SKM-1 (cell line): Measurements from ENCODE around the gene MGAT2.
"Not testable (repeated sequence)": the region's sequence is repeated elsewhere in the genome, so short reads cannot be mapped to it uniquely, and the experiment has no call there.

Source experiments
- DNase-seq: peaks from one replicate; lab custom pipeline; 2025; ENCODE audit not compliant: unreplicated experiment; lab: John Stamatoyannopoulos, UW

Gene MGAT2

DNA sequence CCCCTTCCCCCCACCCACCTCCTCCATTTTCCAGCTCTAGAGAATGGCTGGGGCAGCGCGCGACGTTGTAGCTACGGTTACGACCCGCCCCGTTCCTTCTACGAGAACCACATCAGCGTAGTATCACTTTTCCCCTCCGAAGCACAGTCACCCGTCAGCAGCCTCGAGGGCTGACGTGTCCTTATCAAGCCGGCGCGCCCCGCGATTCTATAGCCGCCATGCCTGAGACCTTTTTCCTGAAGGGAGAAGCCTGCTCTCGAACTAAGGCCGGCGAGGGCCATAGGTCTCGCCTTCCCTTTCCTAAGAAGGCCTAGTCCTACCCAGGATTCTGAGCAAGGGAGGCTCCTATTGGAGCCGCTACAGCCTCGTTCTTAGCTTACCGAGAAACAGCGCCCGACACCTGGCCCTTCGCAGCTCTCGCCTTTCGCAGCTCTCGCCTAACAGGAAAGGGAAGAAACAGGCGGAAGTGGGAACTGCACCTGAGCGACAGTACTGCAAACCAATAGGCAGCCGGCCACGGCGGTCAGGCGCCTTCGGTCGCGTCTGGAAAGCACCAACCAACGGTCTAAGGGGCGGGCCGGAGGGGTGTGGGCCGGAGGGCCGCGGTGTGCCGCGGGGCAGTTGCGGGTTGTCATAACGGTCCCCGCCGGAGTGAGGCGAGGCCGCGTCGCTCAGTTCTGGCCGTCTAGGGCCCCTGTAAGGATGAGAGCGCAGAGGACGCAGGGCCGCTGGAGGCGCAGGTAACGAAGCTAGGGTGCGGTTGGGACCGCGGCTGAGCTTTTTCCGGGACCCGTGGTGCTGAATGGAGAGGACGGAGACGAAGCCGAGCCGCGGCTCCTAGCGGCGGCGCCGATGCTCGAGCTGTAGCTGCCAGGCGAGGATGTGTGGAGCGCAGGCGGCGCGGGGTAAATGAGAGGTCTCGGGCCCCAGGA lies at the start of gene MGAT2, which contains the start of gene RPL36AL:
MGAT2 (plus strand) TSS at position 618 of the 932 bp plus-strand sequence. CDS start 470 bp downstream, outside the sequence.
RPL36AL (minus strand) TSS at position 445 of the 932 bp plus-strand sequence. CDS start 1,522 bp downstream, outside the sequence.
- DNase-seq: peak; percentile 33

DNA sequence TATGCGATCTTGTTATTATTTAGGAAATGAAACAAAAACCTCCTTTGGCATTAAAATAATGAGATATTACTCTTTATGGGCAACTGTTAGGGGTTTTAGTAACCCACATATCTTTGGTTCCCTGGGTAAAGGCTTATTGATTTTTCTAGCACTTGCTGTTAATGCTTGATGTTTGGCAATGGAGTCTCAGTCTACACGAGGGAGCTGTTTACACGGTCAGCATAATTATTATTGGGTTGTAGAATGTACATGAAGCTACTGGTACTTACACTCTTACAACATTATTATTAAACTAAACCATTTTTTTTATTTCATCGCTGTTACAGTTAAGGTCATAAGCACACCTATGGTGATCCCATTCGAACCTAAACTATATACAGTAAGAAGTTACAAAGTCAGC lies 46.6 kb upstream of the MGAT2 start:
- DNase-seq: no peak

DNA sequence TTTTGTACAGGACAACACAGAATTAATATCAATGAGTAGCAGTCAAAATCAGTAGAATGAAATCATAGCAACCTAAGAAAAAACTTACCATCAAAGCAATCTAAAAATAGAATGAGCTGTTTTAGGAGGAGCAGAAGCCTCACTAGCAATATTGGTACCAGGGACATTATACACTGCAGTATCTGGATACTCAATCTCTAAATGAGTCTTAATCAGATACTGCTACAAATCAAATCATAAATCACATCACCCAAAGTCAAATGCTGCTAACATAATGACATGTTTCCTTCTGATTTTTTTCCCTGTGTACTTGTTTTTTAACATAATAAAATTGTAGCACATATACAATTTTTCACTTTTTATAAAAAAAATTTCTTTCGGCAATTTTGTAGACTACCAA lies 42.5 kb upstream of the MGAT2 start:
- no peak for DNase-seq

DNA sequence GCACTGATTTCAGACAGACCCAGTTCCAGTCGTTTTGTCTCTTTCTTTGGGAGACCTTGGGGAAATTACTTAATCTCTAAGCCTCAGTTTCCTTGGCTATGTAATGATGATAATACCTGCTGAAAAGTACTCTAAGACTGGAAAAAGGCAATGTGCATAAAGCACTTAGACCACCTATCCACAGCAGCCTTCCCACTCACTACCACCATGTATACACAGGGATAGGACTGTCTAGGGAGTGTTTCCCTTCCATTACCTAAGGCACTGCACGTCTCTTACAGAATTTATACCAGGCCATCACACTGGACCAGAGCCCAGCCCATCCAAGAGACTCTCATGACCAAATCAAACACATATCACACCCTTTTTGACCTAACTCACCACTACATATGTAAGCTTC lies 40.8 kb upstream of the MGAT2 start:
- no peak for DNase-seq

DNA sequence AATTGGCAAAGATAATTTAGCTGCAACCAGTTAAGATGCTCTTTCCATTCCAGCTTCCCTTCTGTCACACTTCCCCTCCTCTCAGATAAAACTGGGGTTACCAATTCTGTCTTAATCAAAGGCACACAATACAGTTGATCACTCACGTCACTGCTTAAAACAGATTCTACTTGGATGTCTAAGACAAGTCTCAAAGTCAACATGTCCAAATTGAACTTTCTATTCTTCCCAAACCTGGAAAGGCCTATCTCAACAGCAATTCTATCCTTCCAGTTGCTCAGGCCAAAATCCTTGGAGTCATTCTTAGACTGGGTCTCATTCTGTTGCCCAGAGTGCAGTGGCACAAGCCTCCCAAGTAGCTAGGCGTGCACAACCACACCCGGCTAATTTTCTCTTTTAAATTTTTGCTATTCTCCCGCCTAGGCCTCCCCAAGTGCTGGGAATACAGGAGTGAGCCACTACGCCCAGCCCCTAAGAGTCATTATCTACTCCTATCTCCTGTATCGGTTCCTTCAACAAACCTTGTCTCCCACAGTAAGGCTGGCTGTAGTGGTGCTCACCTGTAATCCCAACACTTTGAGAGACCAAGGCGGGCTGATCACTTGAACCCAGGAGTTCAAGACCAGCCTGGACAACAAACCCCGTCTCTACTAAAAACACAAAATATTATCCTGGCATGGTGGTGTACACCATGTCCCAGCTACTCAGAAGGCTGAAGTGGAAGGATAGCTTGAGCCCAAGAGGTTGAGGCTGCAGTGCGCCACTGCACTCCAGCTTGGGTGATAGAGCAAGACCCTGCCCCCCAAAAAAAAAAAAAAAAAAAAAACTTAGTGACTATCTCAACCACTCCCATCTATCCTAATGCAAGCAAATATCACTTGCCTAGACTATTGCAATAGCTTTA lies 39.1 kb upstream of the MGAT2 start:
- DNase-seq: no peak

DNA sequence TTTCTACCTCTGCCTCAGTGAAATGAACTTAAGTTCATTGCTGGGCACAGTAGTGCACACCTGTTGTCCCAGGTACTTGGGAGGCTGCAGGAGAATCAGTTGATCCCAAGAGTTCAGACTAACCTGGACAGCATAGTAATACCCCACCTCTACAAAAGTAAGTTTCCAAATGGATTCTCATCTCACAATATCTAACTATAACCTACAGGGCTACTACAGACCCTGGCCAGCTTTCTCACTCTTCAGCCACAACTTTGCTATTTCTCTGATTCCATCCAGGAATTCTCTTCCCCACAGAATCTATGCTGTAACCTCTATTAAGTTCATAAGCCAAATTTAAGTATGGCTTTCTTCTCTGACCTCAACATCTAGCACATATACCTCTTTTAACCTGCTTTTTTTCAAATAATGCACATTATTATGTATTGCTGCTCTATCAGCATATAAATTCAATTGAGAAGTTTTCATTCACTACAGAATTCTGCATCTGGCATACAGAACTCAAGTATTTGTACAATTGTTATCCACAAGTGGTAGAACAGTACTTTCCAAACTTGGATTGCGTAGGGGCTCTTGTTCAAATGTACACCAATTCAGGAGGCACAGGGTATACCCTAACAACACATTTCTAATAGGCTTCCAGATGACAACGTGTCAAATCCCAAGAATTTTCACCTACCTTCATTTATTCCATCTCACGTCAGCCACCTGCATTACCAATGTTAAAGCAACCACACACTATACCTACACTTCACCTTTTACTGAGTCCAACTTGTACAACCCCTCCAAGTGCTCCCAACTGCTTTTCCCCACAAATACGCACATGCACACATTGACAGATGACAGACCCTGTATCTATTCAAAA lies 38.3 kb upstream of the MGAT2 start:
- DNase-seq: no peak

DNA sequence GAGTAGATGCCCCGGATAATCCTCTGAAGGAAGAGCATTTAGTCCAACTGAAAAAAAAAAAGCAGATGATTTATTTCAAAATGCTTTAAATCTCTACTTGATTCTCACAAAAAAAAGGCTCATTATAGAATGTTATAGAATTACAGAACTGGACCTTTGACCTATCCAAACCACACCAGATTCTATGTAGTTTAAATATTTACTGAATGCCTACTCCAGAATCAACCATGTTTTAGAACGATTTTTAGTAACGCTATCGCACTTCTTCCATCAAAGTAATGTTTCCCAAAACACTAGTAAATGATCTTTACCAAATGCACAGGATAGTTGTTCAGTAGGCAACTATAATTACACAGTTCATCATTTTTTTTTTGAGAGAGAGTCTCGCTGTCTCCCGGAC lies 37.0 kb upstream of the MGAT2 start:
- DNase-seq: no peak

DNA sequence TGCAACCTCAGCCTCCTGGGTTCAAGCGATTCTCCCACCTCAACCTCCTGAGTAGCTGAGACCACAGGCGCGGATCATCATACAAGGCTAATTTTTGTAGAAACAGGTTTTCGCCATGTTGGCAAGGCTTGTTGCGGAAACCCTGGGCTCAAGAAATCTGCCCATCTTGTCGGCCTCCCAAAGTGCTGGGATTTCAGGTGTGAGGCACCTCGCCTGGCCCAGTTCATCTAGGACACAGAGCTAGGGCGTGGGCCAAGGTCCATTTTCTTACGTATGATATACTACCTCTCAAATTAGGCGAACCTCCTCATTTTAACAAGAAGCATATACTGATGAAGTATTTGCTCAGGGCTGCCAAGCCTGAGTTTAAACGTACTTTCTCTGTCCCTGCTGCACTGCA lies 36.5 kb upstream of the MGAT2 start:
- DNase-seq: no peak

DNA sequence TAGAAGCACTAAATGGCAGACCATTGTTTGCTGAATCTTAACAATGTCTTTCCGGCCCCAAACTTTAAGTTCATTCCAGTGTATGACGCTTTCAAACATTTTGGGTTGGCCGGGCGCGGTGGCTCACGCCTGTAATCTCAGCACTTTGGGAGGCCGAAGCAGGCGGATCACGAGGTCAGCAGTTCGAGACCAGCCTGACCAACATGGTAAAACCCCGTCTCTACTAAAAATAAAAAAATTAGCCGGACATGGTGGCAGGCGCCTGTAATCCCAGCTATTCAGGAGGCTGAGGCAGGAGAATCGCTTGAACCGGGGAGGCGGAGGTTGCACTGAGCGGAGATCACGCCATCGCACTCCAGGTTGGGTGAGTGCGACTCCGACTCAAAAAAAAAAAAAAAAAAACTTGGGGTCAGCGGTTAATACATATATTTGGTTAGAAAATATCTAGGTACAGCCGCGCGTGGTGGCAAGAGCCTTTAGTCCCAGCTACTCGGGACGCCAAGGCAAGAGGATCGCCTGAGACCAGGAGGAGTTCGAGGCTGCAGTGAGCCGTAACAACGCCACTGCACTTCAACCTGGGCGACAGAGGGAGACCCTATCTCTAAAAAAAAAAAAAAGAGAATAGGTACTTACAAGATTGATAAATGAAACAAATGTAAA lies 35.5 kb upstream of the MGAT2 start:
- DNase-seq: not testable (repeated sequence)

DNA sequence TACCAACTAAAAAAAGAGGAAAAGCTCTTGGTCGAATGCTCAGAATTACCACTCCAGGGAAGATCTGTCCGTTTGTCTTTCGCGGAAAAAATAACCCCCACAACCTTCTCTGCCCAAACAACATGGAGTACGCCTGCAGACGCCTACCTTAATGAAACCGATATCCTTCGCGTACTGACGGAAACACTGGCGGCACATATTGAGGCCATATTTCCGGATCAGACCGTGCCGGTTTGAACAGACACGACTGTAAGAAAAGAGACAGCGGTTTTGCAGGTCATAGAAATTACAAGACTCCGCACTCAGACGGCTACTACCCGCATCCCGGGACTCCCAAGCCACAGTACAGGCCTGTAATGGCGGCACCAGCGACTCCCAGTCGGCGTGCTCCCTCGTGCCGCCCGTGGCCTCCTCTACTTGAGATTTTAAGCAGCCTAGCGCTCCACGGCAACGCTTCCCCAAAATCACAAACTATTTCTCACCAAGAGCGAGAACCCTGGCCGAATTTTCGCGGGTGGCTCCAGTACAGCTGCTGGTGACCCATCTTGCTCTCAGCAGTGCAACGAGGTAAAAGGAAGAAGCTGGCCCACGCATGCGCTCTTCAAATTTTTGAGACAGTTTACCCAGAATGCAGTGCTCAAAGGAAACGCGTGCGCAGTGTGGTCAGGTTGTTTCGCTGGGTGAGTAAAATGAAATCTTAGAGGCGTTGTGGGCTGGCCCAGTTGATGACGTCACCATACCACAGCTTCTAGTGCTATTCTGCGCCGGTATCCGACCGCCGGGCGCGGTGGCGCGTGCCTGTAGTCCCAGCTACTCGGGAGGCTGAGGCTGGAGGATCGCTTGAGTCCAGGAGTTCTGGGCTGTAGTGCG lies 34.6 kb upstream of the MGAT2 start, which contains the start of gene RPS29:
RPS29 (minus strand) TSS at position 578 of the 870 bp plus-strand sequence; CDS start at position 544, 34 bp downstream.
- DNase-seq: peak; percentile 83

DNA sequence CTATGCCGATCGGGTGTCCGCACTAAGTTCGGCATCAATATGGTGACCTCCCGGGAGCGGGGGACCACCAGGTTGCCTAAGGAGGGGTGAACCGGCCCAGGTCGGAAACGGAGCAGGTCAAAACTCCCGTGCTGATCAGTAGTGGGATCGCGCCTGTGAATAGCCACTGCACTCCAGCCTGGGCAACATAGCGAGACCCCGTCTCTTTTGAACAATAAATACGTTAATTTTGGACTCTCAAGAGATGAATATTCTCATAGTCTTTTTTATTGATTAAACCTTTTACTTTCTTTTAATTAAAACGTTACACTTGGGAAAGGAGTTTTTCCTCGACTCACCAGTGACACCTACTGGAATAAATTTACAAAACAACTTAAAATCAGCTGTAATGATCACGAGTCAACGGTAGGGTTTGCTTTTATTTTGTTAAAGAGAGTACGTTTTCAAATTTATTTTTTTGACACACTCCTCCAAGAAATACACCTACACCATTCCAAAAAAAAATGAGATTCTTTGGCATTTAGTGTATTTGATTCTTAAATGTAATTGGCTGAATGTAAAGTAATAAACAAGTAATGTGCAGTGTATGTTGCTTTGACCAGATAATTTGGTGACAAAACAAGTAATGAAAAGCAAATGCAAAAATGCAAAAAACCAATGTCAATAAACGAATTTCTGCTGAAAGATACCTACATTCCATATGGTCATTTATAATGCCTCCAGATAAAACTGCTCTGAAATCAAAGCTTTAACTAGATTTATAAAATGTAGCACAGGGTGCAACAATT lies 33.7 kb upstream of the MGAT2 start:
- no peak for DNase-seq

DNA sequence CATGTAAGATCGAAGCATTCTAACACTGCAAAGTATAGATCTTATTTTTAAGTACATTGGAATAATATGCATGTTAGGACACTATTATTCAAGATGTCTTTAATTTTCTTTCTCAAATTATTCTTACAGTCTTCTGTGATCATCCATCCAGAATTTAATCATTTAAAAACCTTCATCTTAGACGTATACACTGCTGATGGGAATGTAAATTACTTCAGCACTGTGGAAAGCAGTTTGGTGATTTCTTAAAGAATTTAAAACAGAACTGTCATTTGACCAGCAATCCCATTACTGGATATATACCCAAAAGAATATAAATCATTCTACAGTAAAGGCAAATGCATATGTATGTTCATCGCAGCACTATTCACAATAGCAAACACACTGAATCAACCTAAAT lies 31.2 kb upstream of the MGAT2 start:
- DNase-seq: no peak

DNA sequence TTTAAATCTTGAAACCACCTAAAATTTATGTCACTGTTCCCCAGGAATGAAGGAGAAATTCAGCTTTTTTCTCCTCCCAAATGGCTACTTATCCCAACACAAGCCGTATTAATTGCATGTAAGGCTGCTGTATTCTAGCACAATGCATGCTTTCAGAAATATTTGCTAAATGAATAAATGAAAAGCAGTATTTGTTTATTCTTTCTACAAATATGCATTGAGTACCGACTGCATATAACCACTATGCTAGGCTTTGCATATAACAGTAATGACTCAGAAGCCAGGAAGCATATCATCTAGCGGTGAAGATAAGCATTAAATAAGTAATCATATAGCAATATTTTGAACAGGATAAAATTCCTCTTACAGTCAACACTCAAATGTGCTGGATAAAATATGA lies 27.6 kb upstream of the MGAT2 start:
- no peak for DNase-seq

DNA sequence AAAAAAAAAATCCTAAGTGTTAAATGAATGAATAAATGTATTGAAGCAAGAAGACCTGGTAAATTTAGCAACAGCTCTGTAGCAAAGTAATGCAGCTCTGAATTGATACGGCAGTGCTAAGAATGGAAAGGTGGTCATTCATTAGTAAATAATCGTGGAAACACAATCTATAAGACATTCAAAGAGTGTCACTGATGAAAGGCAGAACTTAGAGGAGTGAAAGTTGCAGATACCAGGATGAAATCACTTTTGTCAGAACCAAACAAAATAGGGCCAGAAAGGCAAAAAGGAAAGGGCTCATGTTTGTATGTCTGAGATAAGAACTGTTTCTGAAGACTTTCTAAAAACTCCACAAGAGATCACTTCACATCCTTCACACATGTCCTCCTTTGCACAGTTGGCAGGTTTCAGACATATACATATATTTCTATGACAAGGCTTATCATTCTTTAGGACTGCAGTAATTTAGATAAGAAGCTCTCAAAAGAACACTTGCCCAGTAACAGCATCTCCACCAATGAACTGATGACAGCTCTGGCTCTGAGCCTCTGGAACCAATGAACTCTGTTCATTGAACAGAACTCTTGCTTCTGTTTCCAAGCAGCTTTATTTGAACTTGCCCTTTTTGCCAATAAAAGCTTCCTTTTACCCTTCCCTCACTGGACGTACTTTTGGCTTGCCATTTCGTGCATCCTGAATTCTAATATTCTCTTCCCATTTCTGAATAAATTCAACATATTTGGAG lies 26.1 kb upstream of the MGAT2 start:
- no peak for DNase-seq

DNA sequence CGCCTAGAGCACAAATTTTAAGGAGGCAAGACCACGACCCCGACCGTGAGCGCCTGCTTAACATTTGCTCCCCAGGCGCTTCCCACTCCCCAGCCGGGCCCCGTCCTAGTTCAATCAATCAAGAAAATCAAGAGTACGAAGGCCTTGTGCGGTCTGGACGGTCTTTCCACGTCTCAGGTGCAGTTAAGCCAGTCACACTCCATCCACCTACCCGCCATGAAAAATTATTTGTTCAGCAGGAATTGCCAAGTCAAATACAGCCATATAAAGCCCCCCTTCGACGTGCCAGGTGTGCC lies 22.5 kb upstream of the MGAT2 start:
- no peak for DNase-seq

DNA sequence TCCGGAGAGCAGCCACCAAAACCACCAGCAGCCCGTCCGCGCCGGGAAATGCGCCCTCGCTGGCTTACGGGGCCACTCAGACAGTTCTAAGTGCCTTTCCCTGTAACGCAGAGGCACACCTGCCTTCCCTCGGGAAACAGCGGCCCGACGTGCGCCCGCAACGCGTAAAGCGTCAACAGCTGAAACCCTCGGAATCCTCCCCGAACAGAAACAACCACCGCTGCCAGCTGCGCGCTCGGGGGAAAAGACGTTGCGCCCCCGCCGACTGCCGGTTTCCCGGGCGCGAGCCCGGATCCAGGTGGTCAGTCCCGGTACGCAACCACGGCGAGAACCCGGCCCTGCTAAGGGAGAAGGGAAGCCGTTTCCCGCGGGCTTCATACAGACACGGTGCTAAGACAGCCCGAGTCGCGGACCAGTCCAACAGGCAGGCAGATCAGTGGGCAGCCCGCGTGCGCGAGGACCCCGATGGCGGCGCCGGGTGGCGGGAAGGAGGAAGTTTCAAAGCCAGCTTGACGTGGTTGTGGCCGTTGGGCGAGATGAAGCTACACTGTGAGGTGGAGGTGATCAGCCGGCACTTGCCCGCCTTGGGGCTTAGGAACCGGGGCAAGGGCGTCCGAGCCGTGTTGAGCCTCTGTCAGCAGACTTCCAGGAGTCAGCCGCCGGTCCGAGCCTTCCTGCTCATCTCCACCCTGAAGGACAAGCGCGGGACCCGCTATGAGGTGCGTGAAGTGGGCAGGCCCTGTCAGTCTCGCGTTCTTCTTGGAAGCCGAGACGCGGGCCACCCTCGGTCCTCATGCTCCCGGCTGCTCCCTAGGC lies 21.9 kb upstream of the MGAT2 start, which contains the start of gene LRR1:
LRR1 (plus strand) TSS at position 456 of the 816 bp plus-strand sequence; CDS start at position 537, 81 bp downstream.
- DNase-seq: no peak

DNA sequence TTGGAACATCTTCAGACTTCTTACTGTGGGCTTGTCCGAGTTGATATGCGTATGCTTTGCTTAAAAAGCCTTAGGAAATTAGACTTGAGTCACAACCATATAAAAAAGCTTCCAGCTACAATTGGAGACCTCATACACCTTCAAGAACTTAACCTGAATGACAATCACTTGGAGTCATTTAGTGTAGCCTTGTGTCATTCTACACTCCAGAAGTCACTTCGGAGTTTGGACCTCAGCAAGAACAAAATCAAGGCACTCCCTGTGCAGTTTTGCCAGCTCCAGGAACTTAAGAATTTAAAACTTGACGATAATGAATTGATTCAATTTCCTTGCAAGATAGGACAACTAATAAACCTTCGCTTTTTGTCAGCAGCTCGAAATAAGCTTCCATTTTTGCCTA lies 13.0 kb upstream of the MGAT2 start:
- DNase-seq: no peak
